Omental fat pad (tissue), 4 donors: ENCODE data around the gene MORC1. TPM values are rescaled to one million over a fixed set of nuclear protein-coding genes. Genes with fewer than 3 reads are reported as not detected.

ENCODE experiments used
- ATAC-seq: fragments of 150-250 bp; one replicate; pipeline ENCODE4 v1.9.1; 2016; ENCODE audit warnings: mild to moderate bottlenecking, moderate library complexity; ENCODE audit not compliant: low FRiP score
- DNase-seq: peaks from one replicate; pipeline ENCODE4 v3.0.0-alpha.2; 2019; ENCODE audit warnings: low spot score
- total RNA-seq, 4 donors: library from RNA; depleted of rRNA; stranded (reverse); fragments of >200 nt; gene quantifications; one replicate each; pipeline ENCODE4 v1.1.0, GENCODE V29; 2016
- TF ChIP-seq, protein P1 (sequence below), 3 donors: fragments of 450-650 bp; IDR thresholded peaks; one replicate each; pipeline ENCODE4 v1.5.1; 2016 to 2017; ENCODE audit warnings: antibody characterized with exemption in 3 of 3, mild to moderate bottlenecking in 3 of 3, moderate library complexity in 2 of 3

MORC1 gene
- under 1 TPM in 1 of 4 donors, not detected in 3; 0.09 TPM for total RNA-seq

DNA sequence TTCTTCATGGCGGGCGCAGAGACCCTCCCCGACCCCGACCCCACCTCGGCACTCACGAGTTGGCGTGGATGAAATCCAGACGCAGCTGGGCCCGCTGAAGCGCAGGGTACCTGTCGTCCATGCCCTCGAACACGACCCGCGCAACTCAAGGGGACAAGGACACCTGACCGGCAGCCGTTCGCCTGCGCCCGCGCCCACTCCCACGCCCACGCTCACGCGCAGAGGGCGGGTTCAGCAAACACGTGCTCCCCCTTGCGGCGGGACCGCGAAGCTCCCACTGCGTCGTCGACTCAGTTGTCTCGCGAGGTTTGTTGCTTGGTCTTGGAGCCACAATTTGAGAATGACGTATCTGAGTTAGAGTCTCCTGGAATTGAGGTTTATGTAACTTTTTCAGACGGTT lies at the start of gene MORC1:
Gene MORC1, minus strand, starts transcription at position 196 of the 400 bp plus-strand sequence. Its CDS starts 75 bp downstream, at position 121.
- no peak for ATAC-seq
- TF ChIP-seq, protein P1, sequence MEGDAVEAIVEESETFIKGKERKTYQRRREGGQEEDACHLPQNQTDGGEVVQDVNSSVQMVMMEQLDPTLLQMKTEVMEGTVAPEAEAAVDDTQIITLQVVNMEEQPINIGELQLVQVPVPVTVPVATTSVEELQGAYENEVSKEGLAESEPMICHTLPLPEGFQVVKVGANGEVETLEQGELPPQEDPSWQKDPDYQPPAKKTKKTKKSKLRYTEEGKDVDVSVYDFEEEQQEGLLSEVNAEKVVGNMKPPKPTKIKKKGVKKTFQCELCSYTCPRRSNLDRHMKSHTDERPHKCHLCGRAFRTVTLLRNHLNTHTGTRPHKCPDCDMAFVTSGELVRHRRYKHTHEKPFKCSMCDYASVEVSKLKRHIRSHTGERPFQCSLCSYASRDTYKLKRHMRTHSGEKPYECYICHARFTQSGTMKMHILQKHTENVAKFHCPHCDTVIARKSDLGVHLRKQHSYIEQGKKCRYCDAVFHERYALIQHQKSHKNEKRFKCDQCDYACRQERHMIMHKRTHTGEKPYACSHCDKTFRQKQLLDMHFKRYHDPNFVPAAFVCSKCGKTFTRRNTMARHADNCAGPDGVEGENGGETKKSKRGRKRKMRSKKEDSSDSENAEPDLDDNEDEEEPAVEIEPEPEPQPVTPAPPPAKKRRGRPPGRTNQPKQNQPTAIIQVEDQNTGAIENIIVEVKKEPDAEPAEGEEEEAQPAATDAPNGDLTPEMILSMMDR (IDR thresholded peaks at IDR 0.05): no peak
- no peak for DNase-seq

DNA sequence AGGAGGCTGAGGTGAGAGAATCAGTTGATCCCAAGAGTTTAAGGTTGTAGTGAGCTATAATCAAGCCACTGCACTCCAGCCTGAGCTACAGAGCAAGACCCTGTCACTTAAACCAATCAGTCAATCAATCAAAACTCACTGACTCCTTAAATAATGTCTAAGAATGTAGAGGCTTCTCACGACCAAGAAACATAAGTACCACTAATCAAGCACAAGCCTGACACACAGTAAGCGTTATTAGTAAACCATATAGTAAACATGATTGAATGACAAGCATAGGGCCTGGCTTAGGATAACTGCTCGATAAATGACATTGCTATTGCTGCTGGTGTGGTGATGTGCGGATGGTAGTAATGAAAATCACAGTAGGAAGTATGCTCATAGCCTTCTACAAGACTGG lies 48.0 kb upstream of the MORC1 start:
- TF ChIP-seq, protein P1 (IDR thresholded peaks at IDR 0.05): no peak
- DNase-seq (no peak), ATAC-seq (no peak)

DNA sequence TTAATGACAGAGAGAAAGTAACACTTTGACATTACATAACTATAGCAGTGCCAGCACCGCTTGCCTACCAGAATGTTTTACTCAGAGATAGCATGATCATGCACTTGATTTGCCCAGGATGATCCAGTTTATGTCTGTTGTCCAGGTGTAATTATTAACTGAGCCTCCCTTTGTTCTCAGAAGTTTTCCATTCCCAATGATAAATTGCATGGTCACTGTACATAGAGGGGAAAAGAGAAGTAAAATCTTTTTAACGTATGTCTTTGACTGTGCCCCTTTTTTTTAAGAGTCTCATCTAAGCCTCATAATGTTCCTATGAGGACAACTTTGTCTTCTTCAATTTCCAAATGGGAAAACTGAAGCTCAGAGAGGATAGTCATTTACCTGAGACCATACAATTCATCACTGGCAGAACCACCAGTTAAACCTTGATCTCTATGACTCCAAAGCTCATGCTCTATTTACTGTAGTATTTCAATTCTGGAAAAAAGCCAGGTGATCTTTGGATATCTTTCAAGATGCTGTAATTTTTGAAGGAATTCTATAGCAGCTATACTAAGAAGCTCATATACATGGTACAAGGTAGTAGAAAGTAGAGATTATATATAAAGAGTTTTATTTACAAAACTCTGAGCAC lies 43.7 kb upstream of the MORC1 start:
- TF ChIP-seq, protein P1 (IDR thresholded peaks at IDR 0.05): no peak
- no peak for DNase-seq
- no peak for ATAC-seq

DNA sequence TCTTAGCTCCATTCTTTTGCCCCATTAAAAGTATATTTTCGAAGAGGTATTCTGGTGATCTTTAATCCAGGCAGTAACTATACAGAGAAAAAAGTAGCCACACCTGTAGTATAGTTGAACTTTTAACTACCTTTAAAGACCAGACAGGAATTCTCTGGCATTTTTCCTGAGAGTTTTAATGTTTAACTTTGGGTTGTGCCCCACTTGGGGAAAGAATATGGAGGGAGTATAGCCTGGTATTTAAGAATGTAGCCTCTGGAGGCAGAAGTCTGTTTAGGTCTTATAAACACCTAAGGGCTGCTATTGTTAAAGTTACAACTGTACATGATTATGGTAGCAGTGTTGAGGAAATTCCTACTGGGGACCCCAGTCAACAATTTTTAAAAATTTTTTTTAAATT lies 37.9 kb upstream of the MORC1 start:
- no peak for DNase-seq
- ATAC-seq: no peak
- TF ChIP-seq, protein P1 (IDR thresholded peaks at IDR 0.05): no peak

DNA sequence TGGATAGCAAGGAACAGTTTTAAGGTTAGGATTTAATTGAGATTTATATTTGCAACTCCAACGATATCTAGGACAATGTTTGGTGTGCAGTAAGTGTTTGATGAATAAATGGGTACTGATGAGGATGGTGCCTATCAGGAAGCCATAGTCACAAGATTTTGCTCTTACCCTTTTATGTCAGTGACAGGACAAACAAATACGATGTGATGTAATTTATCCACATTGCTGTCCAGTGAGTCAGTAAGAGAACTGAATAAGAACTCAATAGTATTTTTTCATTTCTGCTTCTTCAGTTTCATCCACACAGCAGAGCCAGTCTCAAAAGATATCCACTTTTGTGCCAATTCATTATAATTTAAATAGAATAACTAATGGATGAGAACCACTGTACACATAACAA lies 37.0 kb upstream of the MORC1 start:
- TF ChIP-seq, protein P1 (IDR thresholded peaks at IDR 0.05): no peak
- DNase-seq (no peak), ATAC-seq (no peak)

DNA sequence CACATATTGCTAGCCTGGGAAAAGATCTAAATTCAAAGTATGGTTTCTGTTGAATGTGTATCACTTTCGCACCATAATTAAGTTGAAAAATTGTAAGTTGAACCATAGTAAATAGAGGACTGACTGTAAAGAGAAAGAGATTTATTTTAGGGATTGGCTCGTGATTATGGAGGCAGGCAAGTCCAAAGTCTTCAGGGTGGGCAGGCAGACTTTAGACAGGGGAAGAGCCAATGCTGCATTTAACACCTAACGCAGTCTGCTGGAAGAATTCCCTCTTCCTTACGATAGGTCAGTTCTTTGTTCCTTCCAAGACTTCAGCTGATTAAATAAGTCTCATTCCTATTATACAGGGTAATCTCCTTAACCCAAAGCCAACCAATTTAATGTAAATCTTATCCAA lies 34.4 kb upstream of the MORC1 start:
- ATAC-seq (no peak), DNase-seq (no peak)
- TF ChIP-seq, protein P1 (IDR thresholded peaks at IDR 0.05): no peak

DNA sequence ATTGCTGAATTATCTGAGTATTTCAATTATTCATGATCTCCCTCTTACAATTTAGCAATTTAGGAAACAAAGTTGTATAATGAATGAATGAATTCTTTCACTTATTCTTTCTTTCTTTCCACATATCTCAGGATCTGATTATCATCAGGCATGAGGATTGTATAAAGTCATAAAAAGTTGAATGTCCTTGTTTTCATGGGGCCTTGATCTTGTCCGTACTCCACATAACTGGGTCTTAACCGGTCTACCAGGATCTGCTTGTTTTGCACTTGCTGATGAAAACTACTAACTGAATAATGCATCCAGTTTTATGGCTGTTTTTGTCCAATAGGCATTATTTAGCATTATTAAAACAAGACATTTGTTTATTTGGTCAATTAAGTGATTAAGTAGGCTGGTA lies 31.1 kb upstream of the MORC1 start:
- DNase-seq (no peak), ATAC-seq (no peak)
- TF ChIP-seq, protein P1 (IDR thresholded peaks at IDR 0.05): no peak
